ENCODE measurements around the gene WDR74.
"Not testable (repeated sequence)": the region's sequence is repeated elsewhere in the genome, so short reads cannot be mapped to it uniquely, and the experiment has no call there.

Gene WDR74

DNA sequence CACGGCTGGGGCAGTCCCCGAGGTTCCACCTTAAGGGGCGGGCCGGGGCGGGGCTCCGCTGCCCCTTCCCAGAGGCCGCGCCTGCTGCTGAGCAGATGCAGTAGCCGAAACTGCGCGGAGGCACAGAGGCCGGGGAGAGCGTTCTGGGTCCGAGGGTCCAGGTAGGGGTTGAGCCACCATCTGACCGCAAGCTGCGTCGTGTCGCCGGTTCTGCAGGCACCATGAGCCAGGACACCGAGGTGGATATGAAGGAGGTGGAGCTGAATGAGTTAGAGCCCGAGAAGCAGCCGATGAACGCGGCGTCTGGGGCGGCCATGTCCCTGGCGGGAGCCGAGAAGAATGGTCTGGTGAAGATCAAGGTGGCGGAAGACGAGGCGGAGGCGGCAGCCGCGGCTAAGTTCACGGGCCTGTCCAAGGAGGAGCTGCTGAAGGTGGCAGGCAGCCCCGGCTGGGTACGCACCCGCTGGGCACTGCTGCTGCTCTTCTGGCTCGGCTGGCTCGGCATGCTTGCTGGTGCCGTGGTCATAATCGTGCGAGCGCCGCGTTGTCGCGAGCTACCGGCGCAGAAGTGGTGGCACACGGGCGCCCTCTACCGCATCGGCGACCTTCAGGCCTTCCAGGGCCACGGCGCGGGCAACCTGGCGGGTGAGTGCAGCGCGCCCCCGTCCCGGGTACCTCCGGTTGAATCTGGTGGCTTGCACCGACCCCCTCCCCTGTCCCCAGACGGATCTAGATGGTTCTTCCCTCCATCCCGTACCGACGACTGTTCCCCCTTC lies 41.6 kb upstream of the WDR74 start, which contains the start of gene SLC3A2:
Gene SLC3A2 (plus strand): TSS at position 94 of the 776 bp plus-strand sequence. CDS start 128 bp downstream, at position 222.
- peak; percentile 78 for DNase-seq (ENCODE audit: insufficient read length, low spot score)
- no peak for TF ChIP-seq SPI1 (IDR thresholded peaks at IDR 0.05; ENCODE audit: low read depth, low read length)
- TF ChIP-seq TAF1 (IDR thresholded peaks at IDR 0.05; ENCODE audit: low read depth, low read length) = peak; percentile 94
- peak; percentile 98 for TF ChIP-seq POLR2A (IDR thresholded peaks at IDR 0.05; ENCODE audit: low read depth, low read length)
- TF ChIP-seq POU2F2 (IDR thresholded peaks at IDR 0.05; ENCODE audit: low read depth, low read length) = peak; percentile 81
- peak; percentile 97 for TF ChIP-seq POLR2AphosphoS5 (IDR thresholded peaks at IDR 0.05; ENCODE audit: low read depth, low read length)
- no peak for TF ChIP-seq PAX5 (IDR thresholded peaks at IDR 0.05; ENCODE audit: insufficient read depth, low read length, severe bottlenecking)
- peak; percentile 80 for FAIRE-seq

DNA sequence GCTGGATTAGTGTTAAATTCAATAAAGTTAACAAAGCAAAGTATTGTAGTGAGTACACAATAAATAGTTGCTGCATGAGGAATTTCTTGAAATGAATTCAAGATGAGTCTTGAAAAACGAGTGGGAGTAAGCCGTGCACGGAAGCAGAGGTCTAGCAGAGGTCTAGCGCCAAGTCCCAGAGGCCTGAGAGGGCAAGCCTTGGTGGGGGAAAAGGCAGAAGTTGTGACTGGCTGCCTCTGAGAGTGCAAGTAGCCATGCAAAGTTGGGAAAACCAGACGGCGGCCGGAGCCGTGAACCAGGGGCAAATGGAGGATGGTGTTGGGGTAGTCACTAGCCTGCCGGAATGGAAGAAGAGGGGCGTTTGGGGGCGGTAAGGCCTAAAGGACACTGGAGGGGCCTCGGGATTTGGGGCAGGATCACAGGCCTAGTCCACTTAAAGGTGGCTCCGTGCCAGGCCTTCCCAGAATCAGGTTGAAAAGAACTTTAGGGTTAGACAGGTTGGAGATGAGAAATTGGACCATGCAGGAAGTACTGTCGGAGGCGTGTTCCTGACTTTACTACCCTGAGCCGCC lies 40.9 kb upstream of the WDR74 start:
- FAIRE-seq (no peak), DNase-seq (ENCODE audit: insufficient read length, low spot score) (no peak)

DNA sequence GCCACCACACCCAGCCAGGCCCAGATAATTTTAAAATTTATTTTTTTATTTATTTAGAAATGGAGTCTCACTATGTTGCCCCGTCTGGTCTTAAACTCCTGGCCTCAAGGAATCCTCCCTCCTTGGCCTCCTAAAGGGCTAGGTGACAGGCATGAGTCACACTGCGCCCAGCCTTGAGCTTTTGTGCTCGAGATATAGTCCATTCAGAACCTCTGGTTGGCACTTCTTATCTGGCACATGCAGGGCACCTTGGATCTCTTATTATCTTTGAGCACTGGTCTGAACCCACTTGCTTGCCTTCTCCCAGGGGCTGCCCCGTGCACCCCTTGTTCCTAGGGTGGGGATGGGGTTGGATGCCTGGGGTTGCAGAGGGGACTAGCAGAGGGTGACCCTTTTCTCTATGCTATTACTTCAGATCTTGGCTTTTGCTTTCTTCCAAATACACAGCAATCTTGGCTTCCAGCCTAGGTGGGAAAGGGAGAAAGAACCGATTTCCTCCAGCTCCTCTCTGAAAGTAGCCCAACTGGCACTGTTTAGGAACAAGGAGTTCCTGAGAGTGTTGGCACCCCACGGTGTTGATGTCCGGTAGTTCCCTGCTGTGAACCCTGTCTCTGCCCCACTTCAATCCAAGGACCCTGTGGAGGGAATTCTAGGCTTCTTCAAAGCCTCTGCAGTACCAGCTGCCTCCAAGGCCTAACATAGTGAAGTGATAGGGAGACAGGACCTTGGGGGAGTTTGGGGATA lies 40.0 kb upstream of the WDR74 start:
- DNase-seq (ENCODE audit: insufficient read length, low spot score) (no peak), FAIRE-seq (no peak)
- TF ChIP-seq POLR2AphosphoS5 (IDR thresholded peaks at IDR 0.05; ENCODE audit: low read depth, low read length) (no peak), POU2F2 (IDR thresholded peaks at IDR 0.05; ENCODE audit: low read depth, low read length) (no peak), SPI1 (IDR thresholded peaks at IDR 0.05; ENCODE audit: low read depth, low read length) (no peak), POLR2A (IDR thresholded peaks at IDR 0.05; ENCODE audit: low read depth, low read length) (no peak), TAF1 (IDR thresholded peaks at IDR 0.05; ENCODE audit: low read depth, low read length) (no peak), PAX5 (IDR thresholded peaks at IDR 0.05; ENCODE audit: insufficient read depth, low read length, severe bottlenecking) (no peak)

More for the DNA sequence above, 40.9 kb upstream of the WDR74 start:
- TF ChIP-seq POLR2A (IDR thresholded peaks at IDR 0.05; ENCODE audit: low read depth, low read length) (no peak), PAX5 (IDR thresholded peaks at IDR 0.05; ENCODE audit: insufficient read depth, low read length, severe bottlenecking) (no peak), SPI1 (IDR thresholded peaks at IDR 0.05; ENCODE audit: low read depth, low read length) (no peak)

DNA sequence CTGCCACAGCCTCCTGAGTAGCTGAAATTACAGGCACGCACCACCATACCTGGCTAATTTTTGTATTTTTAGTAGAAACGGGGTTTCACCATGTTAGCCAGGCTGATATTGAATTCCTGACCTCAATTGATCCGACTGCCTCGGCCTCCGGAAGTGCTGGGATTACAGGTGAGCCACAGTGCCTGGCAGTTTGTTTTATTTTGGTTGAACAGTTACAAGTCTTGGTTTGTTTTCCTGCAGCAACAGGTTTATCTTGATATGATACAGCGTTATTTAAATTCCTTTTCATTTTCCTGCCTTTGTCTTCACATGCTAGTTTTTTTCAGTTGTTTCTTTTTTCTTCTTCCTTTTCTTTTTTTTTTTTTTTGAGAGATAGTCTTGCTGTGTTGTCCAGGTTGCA lies 37.3 kb upstream of the WDR74 start:
- DNase-seq (ENCODE audit: insufficient read length, low spot score) = no peak
- FAIRE-seq = no peak
- no peak for TF ChIP-seq PAX5 (IDR thresholded peaks at IDR 0.05; ENCODE audit: insufficient read depth, low read length, severe bottlenecking)
- no peak for TF ChIP-seq POU2F2 (IDR thresholded peaks at IDR 0.05; ENCODE audit: low read depth, low read length)
- TF ChIP-seq POLR2AphosphoS5 (IDR thresholded peaks at IDR 0.05; ENCODE audit: low read depth, low read length) = no peak
- no peak for TF ChIP-seq TAF1 (IDR thresholded peaks at IDR 0.05; ENCODE audit: low read depth, low read length)
- no peak for TF ChIP-seq POLR2A (IDR thresholded peaks at IDR 0.05; ENCODE audit: low read depth, low read length)
- TF ChIP-seq SPI1 (IDR thresholded peaks at IDR 0.05; ENCODE audit: low read depth, low read length) = no peak

DNA sequence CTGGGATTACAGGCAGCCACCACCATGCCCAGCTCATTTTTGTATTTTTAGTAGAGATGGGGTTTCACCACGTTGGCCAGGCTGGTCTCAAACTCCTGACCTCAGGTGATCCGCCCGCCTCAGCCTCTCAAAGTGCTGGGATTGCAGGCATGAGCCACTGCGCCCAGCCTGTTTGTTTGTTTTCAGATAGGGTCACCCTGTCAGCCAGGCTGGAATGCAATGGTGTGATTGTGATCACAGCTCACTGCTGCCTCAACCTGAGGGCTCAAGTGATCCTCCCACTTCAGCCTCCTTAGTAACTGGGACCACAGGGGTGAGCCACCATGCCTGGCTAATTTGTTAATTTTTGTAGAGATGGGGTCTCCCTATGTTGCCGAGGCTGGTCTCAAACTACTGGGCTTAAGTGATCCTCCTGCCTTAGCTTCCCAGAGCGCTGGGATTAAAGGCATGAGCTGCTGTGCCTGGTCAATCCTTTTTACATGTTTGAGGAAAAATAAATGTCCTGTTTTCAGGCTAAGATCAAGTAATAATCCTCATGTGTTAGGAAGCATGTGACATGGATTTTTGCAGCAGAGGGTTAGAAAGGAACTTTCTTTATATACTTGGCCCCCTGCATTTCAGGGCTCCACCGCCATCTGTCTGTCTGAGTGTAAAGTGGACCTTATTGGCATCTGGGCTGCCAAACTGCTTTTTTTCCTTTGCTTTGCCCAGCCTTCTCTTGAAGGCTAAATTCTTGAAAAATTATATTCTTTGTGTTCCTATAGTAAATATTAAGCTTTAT lies 36.5 kb upstream of the WDR74 start:
- FAIRE-seq (no peak), DNase-seq (ENCODE audit: insufficient read length, low spot score) (no peak)
- TF ChIP-seq POLR2AphosphoS5 (IDR thresholded peaks at IDR 0.05; ENCODE audit: low read depth, low read length) (no peak), PAX5 (IDR thresholded peaks at IDR 0.05; ENCODE audit: insufficient read depth, low read length, severe bottlenecking) (no peak), TAF1 (IDR thresholded peaks at IDR 0.05; ENCODE audit: low read depth, low read length) (no peak), POLR2A (IDR thresholded peaks at IDR 0.05; ENCODE audit: low read depth, low read length) (no peak), POU2F2 (IDR thresholded peaks at IDR 0.05; ENCODE audit: low read depth, low read length) (no peak), SPI1 (IDR thresholded peaks at IDR 0.05; ENCODE audit: low read depth, low read length) (no peak)

DNA sequence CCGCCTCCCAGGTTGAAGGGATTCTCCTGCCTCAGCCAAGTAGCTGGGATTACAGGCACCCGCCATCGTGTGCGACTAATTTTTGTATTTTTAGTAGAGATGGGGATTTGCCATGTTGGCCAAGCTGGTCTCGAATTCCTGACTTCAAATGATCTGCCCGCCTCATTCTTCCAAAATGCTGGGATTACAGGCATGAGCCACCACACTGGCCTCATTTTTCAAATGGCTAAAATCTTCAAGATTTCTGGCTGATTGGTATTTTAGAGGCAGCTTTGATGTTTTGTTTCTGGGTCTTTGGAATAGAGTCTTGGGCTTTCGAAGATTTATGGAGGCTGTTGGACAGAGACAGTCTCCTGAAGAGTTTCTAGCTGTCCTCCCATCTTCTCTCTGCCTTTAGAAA lies 35.5 kb upstream of the WDR74 start:
- DNase-seq (ENCODE audit: insufficient read length, low spot score) (no peak), FAIRE-seq (no peak)
- TF ChIP-seq POLR2AphosphoS5 (IDR thresholded peaks at IDR 0.05; ENCODE audit: low read depth, low read length) (no peak), POU2F2 (IDR thresholded peaks at IDR 0.05; ENCODE audit: low read depth, low read length) (no peak), SPI1 (IDR thresholded peaks at IDR 0.05; ENCODE audit: low read depth, low read length) (no peak), PAX5 (IDR thresholded peaks at IDR 0.05; ENCODE audit: insufficient read depth, low read length, severe bottlenecking) (no peak), TAF1 (IDR thresholded peaks at IDR 0.05; ENCODE audit: low read depth, low read length) (no peak), POLR2A (IDR thresholded peaks at IDR 0.05; ENCODE audit: low read depth, low read length) (no peak)

DNA sequence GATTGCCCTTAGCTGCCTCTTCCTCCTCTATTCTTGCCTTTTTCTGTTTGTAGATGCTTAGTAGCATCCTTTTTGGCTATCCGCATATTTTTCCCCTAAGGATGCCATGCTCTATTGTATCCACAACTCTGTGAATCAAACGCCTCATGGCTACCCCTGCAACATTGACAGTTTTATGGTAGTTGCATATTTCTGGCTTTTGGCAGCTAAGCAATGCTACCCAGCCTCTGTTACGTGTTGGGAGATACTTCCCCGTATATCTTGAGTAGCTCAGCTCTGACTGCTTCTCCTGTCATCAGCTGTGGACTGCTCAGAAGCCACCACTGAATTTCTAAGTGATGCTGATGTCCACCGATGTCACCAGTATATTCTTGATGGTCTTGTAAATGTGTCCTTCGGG lies 26.2 kb upstream of the WDR74 start:
- FAIRE-seq = no peak
- no peak for DNase-seq (ENCODE audit: insufficient read length, low spot score)
- TF ChIP-seq SPI1 (IDR thresholded peaks at IDR 0.05; ENCODE audit: low read depth, low read length) (no peak), POLR2A (IDR thresholded peaks at IDR 0.05; ENCODE audit: low read depth, low read length) (no peak), POLR2AphosphoS5 (IDR thresholded peaks at IDR 0.05; ENCODE audit: low read depth, low read length) (no peak), PAX5 (IDR thresholded peaks at IDR 0.05; ENCODE audit: insufficient read depth, low read length, severe bottlenecking) (no peak), TAF1 (IDR thresholded peaks at IDR 0.05; ENCODE audit: low read depth, low read length) (no peak), POU2F2 (IDR thresholded peaks at IDR 0.05; ENCODE audit: low read depth, low read length) (no peak)

DNA sequence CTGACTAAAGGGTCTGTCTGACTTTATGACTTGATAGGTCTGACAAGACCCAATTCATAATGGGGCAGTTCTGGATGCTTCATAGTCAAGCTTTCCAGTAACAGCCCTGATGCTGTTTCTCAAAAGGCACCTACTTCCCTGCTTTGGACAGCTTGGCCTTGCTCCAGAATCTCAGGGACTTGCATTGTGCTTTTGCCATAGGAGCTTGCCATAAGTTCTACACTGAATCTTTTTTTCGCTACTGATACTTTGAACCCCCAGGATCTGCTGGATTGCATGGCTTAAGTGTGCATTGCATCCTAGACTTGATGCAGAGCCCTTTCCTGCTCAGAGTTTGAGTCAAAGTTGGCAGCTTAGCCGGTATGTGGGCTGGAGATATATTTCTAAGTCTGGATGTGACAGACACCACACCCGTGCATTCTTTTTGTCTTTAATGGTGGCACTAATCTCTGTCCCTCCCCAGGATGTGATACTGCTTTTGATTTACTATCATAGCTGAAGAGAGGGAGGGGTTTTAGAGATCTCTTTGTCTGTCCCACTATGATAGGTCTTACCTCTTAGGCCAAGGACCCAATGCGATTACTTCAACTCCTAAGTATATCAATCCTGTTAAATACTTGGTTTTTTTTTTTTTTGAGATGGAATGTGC lies 24.4 kb upstream of the WDR74 start:
- DNase-seq (ENCODE audit: insufficient read length, low spot score) = no peak
- FAIRE-seq = no peak

DNA sequence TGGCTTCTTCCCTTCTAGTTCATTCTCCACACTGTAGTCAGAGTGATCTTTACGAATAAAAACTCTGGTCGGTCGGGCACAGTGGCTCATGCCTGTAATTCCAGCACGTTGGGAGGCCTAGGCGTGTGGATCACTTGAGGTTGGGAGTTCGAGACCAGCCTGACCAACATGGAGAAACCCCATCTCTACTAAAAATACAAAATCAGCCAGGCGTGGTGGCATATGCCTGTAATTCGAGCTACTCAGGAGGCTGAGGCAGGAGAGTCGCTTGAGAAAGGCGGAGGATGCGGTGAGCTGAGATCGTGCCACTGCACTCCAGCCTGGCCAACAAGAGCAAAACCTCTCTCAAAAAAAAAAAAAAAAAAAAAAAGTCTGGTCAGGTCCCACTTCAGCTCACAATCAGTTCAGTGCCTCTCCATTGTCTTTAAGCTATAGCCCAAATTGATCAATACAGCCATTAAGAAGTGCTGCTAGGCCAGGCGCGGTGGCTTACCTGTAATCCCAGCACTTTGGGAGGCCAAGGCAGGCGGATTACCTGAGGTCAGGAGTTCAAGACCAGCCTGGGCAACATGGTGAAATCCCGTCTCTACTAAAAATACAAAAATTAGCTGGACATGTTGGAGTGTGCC lies 22.3 kb upstream of the WDR74 start:
- FAIRE-seq; DNase-seq (ENCODE audit: insufficient read length, low spot score): not testable (repeated sequence)

More for the DNA sequence above, 24.4 kb upstream of the WDR74 start:
- TF ChIP-seq TAF1 (IDR thresholded peaks at IDR 0.05; ENCODE audit: low read depth, low read length) = no peak
- no peak for TF ChIP-seq SPI1 (IDR thresholded peaks at IDR 0.05; ENCODE audit: low read depth, low read length)
- TF ChIP-seq POLR2AphosphoS5 (IDR thresholded peaks at IDR 0.05; ENCODE audit: low read depth, low read length) = no peak
- TF ChIP-seq PAX5 (IDR thresholded peaks at IDR 0.05; ENCODE audit: insufficient read depth, low read length, severe bottlenecking) = no peak
- TF ChIP-seq POLR2A (IDR thresholded peaks at IDR 0.05; ENCODE audit: low read depth, low read length) = no peak
- TF ChIP-seq POU2F2 (IDR thresholded peaks at IDR 0.05; ENCODE audit: low read depth, low read length) = no peak

All from GM12891 (cell line).